HG03442 (cell line): ENCODE data around the gene CEACAM19.
"Not testable (repeated sequence)": the region's sequence is repeated elsewhere in the genome, so short reads cannot be mapped to it uniquely, and the experiment has no call there.

ENCODE experiments used
- ATAC-seq: cut with Tn5 transposase; IDR thresholded peaks from one replicate; pipeline ENCODE4 v1.9.1; 2021; ENCODE audit warnings: mild to moderate bottlenecking, moderate library complexity; ENCODE audit not compliant: unreplicated experiment

The CEACAM19 gene

DNA sequence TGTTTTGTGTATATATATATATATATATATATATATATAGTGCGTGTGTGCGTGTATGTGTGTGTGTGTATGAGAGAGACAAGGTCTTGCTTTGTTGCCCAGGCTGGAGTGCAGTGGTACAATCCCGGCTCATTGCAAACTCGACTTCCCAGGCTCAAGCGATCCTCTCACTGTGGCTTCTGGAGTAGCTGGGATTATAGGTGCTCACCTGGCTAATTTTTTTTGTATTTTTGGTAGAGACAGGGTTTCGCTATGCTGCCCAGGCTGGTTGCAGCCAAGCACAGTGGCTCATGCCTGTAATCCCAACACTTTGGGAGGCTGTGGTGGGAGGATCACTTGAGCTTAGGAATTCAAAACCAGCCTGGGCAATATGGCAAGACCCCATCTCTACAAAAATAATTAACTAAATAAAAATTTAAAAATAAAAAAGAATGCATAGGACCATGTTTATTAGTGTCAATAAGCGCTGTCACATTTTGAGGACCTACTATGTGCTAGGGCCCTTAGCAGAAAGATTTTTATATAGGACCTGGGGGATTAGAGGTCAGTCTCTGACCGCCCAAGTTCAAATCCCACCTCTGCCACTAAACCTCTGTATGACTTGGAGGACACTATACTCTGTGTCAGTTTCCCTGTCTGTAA, 25.8 kb upstream of the CEACAM19 start:
- no peak for ATAC-seq

DNA sequence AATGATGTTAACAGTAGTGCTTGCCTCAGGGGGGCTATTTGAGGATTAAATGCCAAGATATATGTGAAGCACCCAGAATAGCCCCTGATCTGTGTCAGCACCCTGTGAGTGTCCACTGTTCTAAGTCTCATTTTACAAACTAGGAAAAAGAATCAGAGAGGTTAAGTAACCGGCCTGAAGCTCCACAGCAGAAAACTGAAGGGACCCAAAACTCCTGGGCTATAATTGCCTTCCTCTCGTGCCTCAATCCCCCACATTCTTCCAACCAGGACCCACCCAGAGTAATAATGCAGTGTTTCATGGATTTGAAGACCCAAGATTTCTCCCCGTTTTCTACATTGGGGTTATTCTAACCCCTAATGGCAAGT, 25.2 kb upstream of the CEACAM19 start:
- no peak for ATAC-seq

DNA sequence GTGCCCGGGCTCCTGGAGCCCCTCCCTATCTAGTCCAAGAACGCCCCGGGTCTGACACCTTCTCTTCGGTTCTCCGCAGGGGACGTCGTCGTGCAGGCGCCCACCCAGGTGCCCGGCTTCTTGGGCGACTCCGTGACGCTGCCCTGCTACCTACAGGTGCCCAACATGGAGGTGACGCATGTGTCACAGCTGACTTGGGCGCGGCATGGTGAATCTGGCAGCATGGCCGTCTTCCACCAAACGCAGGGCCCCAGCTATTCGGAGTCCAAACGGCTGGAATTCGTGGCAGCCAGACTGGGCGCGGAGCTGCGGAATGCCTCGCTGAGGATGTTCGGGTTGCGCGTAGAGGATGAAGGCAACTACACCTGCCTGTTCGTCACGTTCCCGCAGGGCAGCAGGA, 24.1 kb upstream of the CEACAM19 start:
- ATAC-seq: no peak

- no peak for ATAC-seq
Observed at GRCh38 chr19:44648631-44649251, 22.5 kb upstream of the CEACAM19 start.

DNA sequence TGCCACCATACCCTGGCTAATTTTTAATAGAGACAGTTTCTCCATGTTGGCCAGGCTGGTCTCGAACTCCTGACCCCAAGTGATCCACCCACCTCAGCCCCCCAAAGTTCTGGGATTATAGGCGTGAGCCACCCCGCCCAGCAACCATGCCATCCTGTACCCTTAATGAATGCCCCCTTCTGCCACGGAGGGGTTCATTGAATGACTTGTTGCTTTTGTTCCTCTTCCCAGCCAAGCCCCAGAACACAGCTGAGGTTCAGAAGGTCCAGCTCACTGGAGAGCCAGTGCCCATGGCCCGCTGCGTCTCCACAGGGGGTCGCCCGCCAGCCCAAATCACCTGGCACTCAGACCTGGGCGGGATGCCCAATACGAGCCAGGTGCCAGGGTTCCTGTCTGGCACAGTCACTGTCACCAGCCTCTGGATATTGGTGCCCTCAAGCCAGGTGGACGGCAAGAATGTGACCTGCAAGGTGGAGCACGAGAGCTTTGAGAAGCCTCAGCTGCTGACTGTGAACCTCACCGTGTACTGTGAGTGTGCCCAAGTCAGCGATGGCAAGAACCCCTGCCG, 21.6 kb upstream of the CEACAM19 start:
- ATAC-seq: no peak

DNA sequence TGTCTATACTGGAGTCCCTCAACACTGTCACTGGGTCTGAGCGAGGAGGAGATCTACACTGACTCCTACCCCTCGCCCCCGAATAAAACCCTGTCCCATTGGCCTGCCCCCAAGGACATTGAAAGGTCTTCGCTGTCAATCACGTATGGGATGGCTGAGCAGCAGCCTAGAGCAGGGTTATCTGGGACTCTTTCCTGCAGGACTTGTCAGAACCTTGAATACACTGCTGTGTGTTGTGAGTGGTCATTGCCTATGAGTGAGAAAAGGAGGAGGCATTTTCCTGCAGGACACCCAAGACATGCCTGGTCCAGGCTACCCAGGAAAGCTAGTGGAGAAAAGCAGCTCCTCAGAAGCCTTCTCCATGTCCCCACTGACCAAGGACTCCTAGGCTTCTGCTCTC, 17.9 kb upstream of the CEACAM19 start:
- no peak for ATAC-seq

DNA sequence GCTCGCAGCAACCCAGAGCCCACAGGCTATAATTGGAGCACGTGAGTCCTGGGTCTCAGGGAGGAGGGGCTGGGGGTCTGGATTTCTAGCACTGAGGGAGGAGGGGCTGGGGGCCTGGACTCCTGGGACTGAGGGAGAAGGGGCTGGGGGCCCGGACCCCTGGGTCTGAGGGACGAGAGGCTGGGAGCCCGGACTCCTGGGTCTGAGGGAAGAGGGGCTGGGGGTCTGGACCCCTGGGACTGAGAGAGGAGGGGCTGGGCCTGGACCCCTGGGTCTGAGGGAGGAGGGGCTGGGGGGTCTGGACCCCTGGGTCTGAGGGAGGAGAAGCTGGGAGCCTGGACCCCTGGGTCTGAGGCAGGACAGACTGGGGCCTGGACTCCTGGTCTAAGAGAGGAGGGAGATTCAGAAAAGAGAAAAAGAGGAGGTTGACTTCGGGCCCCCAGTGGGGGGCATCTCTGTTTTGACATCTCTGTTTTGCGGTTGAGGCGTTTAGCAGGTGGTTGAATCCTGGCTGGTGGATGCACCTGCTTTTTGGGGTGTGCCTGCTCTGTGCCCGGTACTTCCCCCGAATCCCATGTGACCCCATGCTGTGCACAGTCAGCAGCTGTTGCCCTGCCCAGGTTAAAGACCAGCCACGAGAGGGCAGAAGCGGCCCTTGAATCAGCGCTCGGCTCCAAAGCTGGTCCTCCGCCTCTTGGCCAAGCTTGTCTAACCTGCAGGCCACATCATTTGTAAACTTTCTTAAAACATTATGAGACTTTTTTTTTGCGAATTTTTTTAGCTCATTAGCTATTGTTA, 17.1 kb upstream of the CEACAM19 start:
- peak; percentile 74 for ATAC-seq

- ATAC-seq: no peak
Observed at GRCh38 chr19:44657211-44657921, 13.9 kb upstream of the CEACAM19 start.

DNA sequence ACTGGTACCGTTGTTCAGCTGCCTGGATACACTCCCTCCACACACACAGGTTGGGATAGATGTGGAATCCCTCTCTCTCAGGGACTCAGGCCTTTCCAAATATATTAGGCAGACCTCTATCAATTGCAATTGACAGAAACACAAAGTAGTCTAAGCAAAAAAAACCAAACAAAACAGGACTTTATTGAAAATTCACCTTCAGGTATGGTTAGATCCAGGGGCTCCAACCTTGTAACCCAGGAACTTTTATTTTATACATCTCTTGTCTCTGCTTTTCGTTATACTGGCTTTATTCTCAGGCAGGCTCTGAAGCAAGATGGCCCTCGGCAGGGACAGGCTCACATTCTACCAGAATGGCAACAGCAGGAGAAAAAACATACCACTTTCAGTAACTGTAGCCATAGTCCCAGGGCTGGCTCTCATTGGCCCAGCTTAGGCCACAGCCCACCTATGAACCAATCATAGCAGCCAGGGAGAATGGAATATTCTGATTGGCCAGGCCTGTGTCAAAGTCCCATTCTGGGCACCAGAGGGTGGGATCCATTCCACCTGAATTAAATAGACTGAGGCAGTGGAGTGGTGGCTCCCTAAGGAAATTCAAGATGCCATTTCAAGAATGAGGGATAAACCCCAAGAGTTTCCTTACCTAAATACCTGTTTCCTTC, 13.1 kb upstream of the CEACAM19 start:
- no peak for ATAC-seq

- ATAC-seq: no peak
Observed at GRCh38 chr19:44660081-44660480, 11.2 kb upstream of the CEACAM19 start.

DNA sequence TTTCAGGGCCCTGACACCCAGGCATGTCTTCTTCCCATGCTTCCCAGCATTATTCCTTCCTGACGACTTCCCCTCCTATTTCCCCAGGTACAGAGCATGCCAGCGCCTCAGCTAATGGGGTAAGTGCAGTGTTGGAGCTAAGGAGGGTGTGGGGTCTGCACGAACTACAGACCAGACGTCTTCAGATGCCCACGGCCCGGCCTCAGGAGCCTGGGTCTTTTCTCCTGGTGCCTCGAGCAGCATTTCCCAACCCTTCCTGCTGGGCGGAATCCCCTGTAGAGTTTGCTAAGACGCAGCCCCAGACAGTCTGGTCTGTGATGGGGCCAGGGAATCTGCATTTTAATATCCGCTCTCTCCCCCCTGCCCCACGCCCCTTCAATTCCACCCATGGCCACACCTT, 10.1 kb upstream of the CEACAM19 start:
- ATAC-seq: no peak

GRCh38 chr19:44661904-44662303, 9.4 kb upstream of the CEACAM19 start:
- ATAC-seq: no peak

DNA sequence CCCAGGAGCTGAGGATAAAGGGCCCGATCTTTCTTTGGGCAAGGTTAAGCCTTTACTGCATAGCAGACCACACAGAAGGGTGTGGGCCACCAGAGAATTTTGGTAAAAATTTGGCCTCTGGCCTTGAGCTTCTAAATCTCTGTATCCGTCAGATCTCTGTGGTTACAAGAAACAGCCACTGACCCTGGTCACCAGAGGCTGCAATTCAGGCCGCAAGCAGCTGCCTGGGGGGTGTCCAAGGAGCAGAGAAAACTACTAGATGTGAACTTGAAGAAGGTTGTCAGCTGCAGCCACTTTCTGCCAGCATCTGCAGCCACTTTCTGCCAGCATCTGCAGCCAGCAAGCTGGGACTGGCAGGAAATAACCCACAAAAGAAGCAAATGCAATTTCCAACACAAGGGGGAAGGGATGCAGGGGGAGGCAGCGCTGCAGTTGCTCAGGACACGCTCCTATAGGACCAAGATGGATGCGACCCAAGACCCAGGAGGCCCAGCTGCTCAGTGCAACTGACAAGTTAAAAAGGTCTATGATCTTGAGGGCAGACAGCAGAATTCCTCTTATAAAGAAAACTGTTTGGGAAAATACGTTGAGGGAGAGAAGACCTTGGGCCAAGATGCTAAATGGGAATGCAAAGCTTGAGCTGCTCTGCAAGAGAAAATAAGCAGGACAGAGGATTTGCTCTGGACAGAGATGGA, 8.4 kb upstream of the CEACAM19 start:
- no peak for ATAC-seq

- ATAC-seq: no peak
Observed at GRCh38 chr19:44663996-44664395, 7.3 kb upstream of the CEACAM19 start.

DNA sequence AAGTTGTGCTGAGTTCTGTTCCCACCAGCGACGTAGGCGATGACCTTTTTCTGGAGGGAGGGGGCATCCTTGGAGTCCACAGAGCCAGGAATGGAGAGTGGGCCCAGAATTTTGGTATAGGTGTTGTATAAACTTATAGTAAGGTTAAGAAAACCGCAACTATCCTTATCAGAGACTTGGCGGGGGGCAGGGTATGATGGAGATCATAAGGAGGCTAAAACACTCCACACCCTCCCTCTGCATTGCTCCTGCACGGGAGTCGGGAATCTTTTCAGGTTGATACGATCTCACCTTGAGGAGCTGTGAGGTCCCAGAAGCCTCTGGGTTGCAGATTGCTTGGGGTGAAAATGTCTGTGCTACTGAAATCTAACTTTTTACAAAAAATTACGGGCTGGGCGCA, 6.3 kb upstream of the CEACAM19 start:
- ATAC-seq: no peak

- no peak for ATAC-seq
Observed at GRCh38 chr19:44666852-44667556, 4.3 kb upstream of the CEACAM19 start.

- ATAC-seq: no peak
Observed at GRCh38 chr19:44668985-44669764, 2.1 kb upstream of the CEACAM19 start.

DNA sequence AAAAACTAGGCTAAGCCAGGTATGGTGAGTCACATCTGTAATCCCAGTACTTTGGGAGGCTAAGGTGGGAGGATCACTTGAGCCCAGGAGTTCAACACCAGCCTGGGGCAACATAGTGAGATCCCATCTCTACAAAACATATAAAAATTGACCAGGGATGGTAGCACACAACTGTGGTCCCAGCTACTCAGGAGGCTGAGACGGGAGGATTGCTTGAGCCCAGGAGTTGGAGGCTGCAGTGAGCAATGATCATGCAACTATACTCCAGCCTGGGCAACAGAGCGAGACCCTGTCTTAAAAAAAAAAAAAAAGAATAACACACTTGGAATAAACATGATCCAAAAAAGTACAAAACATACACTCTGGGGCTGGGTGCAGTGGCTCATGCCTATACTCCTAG, 1.3 kb upstream of the CEACAM19 start:
- ATAC-seq: not testable (repeated sequence)

- ATAC-seq: no peak
Observed at GRCh38 chr19:44672226-44672625, 944 bp downstream of the CEACAM19 start.
